LNCaP clone FGC (cell line): ENCODE results near the gene SUSD6.

Experiments
- DNase-seq: peaks from one replicate; pipeline ENCODE4 v3.0.0-alpha.2; 2011; ENCODE audit warnings: low read depth
- H3K4me3 ChIP-seq: 2 replicates; pipeline ENCODE4 v1.5.1; 2011; ENCODE audit warnings: mild to moderate bottlenecking, low read depth, low read length, control low read depth
- CTCF ChIP-seq: IDR thresholded peaks from 2 replicates; pipeline ENCODE4 v1.5.1; 2012; ENCODE audit warnings: mild to moderate bottlenecking; ENCODE audit not compliant: control insufficient read depth, insufficient read depth; ENCODE audit errors: extremely low read depth

The SUSD6 gene

GRCh38 chr14:69711065-69711464 is 99.7 kb downstream of the SUSD6 start:
- no peak for TF ChIP-seq CTCF
- H3K4me3 ChIP-seq = no peak overlapping the region
- no peak for DNase-seq

- no peak for DNase-seq
- H3K4me3 ChIP-seq = no peak overlapping the region
- TF ChIP-seq CTCF = no peak
Measured at GRCh38 chr14:69711477-69711876, 100.1 kb downstream of the SUSD6 start.

GRCh38 chr14:69711881-69712560 is 100.6 kb downstream of the SUSD6 start:
- no peak overlapping the region for H3K4me3 ChIP-seq
- DNase-seq = no peak
- TF ChIP-seq CTCF = no peak

- TF ChIP-seq CTCF = no peak
- H3K4me3 ChIP-seq = no peak overlapping the region
- DNase-seq = peak; percentile 55
Measured at GRCh38 chr14:69712599-69713088, 101.2 kb downstream of the SUSD6 start.

GRCh38 chr14:69713209-69713781 is 101.9 kb downstream of the SUSD6 start:
- TF ChIP-seq CTCF = no peak
- peak overlapping the region; percentile 22; the same call in 1 of the 2 replicates for H3K4me3 ChIP-seq
- DNase-seq = peak; percentile 78

GRCh38 chr14:69713993-69714679 is 102.7 kb downstream of the SUSD6 start:
- no peak for TF ChIP-seq CTCF

More at GRCh38 chr14:69713993-69714679, 102.7 kb downstream of the SUSD6 start:
- DNase-seq = peak; percentile 95
- 0 out of 2 replicates have a peak overlapping the region, but pooled peaks have one; percentile 22 for H3K4me3 ChIP-seq
